ENCODE results near the gene GPR55. TPM values are rescaled to one million over a fixed set of nuclear protein-coding genes. Genes with fewer than 3 reads are reported as not detected.
A peak's percentile ranks its signal among the peaks of the same experiment; 100 is the strongest.

The GPR55 gene
- total and polyA plus RNA-seq, 10 of the 15 experiments (the other 5 are each of a cell fraction or from before 2014, with no cell fraction given) = 2.1 to 30.1 (median 16.2) TPM

DNA sequence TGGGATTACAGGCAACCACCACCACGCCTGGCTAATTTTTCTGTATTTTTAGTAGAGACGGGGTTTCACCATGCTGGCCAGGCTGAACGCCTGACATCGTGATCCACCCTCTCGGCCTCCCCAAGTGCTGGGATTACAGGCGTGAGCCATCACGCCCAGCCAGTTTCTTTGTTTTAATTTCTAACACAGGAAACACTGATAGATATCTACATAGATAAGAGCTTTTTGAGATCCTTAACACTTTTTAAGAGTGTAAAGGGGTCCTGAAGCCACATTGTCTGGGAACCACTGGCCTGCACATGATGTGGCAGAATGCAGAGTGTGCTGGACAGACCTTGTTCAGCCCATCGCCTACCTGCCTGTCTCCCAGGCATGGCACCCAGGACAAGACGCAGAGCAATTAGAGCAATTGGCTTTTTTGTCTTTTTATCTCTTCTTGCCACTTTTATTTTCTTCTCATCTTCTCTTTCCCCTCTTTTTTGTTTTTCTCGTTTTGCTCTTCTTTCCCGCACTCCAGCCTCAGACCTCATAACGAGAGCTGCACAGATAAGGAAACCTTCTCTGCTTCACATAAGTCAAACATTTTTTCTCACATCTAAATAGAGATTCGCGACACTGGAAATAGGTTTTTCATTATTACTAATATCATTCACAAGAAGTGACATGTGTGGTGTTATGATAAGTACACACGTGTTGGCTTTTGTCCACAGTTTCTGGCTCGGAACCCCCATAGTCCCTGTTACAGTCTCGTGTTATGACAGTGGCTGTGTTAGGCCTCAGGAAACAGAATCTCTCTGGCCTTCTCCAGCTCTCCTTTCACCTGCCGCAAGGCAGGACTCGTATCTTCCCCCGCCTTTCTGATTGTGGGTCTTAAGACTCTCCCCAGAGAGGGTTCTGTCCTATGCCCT lies 25.2 kb upstream of the GPR55 start (continued):
- no peak; the same call in 1 of the 2 replicates for TF ChIP-seq ZNF592 (IDR thresholded peaks at IDR 0.05)
- TF ChIP-seq NFIC (IDR thresholded peaks at IDR 0.05; ENCODE audit: low read depth, low read length) = no peak
- TF ChIP-seq ZZZ3 (IDR thresholded peaks at IDR 0.05; ENCODE audit: control insufficient read depth, insufficient read length, low read depth) = no peak
- no peak for TF ChIP-seq POLR2AphosphoS5 (IDR thresholded peaks at IDR 0.05; ENCODE audit: low read length)
- TF ChIP-seq, protein P1, sequence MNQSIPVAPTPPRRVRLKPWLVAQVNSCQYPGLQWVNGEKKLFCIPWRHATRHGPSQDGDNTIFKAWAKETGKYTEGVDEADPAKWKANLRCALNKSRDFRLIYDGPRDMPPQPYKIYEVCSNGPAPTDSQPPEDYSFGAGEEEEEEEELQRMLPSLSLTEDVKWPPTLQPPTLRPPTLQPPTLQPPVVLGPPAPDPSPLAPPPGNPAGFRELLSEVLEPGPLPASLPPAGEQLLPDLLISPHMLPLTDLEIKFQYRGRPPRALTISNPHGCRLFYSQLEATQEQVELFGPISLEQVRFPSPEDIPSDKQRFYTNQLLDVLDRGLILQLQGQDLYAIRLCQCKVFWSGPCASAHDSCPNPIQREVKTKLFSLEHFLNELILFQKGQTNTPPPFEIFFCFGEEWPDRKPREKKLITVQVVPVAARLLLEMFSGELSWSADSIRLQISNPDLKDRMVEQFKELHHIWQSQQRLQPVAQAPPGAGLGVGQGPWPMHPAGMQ (IDR thresholded peaks at IDR 0.05; ENCODE audit: borderline replicate concordance) = no peak
- no peak for TF ChIP-seq FOS (IDR thresholded peaks at IDR 0.05; ENCODE audit: borderline replicate concordance, extremely low read depth, insufficient read length)
- peak; percentile 66; the same call in 1 of the 2 replicates for TF ChIP-seq MXI1 (IDR thresholded peaks at IDR 0.05; ENCODE audit: low read depth, low read length)
- TF ChIP-seq PAX5 (IDR thresholded peaks at IDR 0.05; ENCODE audit: borderline replicate concordance, low read depth, low read length) = peak; percentile 74
- TF ChIP-seq MTA2 (IDR thresholded peaks at IDR 0.05; ENCODE audit: low read depth) = peak; percentile 75; the same call in 1 of the 2 replicates
- peak; percentile 4; the same call in 1 of the 3 replicates for TF ChIP-seq POU2F2 (IDR thresholded peaks at IDR 0.05; ENCODE audit: borderline replicate concordance, low read depth, low read length)
- no peak for TF ChIP-seq POLR2AphosphoS2 (IDR thresholded peaks at IDR 0.05; ENCODE audit: low read depth, low read length)
- no peak for TF ChIP-seq RCOR1 (conservative IDR thresholded peaks at IDR 0.05; ENCODE audit: low read depth, low read length)
- no peak for TF ChIP-seq CEBPZ (IDR thresholded peaks at IDR 0.05; ENCODE audit: low read depth, low read length)
- 0 out of 2 replicates have a peak, but pooled peaks have one; percentile 32 for TF ChIP-seq NR2F1 (conservative IDR thresholded peaks at IDR 0.05)
- TF ChIP-seq, protein P2, sequence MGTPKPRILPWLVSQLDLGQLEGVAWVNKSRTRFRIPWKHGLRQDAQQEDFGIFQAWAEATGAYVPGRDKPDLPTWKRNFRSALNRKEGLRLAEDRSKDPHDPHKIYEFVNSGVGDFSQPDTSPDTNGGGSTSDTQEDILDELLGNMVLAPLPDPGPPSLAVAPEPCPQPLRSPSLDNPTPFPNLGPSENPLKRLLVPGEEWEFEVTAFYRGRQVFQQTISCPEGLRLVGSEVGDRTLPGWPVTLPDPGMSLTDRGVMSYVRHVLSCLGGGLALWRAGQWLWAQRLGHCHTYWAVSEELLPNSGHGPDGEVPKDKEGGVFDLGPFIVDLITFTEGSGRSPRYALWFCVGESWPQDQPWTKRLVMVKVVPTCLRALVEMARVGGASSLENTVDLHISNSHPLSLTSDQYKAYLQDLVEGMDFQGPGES (IDR thresholded peaks at IDR 0.05) = no peak
